T-helper 1 cell treated with Interleukin-12 subunit alpha and Interleukin-12 subunit beta and Interleukin-4 antibody, amounts not matched to agents 30 μg/mL and 1 μg/mL, for 36 hours (primary cell): ENCODE results near the gene TGM5.

ENCODE experiments used
- H3K27ac Mint-ChIP-seq: one replicate; pipeline ENCODE4 v1.8.0; 2021; ENCODE audit warnings: mild to moderate bottlenecking, mixed read lengths
- H3K27me3 Mint-ChIP-seq: one replicate; pipeline ENCODE4 v1.8.0; 2021; ENCODE audit warnings: low read depth, mixed read lengths
- H3K36me3 Mint-ChIP-seq: one replicate; pipeline ENCODE4 v1.8.0; 2021; ENCODE audit warnings: low read depth, mixed read lengths
- H3K4me1 Mint-ChIP-seq: one replicate; pipeline ENCODE4 v1.8.0; 2021; ENCODE audit warnings: low read depth, mixed read lengths
- H3K4me3 Mint-ChIP-seq: one replicate; pipeline ENCODE4 v1.8.0; 2021; ENCODE audit warnings: mild to moderate bottlenecking, moderate library complexity, mixed read lengths
- H3K9me3 Mint-ChIP-seq: one replicate; pipeline ENCODE4 v1.8.0; 2021; ENCODE audit warnings: mixed read lengths

Gene TGM5

DNA sequence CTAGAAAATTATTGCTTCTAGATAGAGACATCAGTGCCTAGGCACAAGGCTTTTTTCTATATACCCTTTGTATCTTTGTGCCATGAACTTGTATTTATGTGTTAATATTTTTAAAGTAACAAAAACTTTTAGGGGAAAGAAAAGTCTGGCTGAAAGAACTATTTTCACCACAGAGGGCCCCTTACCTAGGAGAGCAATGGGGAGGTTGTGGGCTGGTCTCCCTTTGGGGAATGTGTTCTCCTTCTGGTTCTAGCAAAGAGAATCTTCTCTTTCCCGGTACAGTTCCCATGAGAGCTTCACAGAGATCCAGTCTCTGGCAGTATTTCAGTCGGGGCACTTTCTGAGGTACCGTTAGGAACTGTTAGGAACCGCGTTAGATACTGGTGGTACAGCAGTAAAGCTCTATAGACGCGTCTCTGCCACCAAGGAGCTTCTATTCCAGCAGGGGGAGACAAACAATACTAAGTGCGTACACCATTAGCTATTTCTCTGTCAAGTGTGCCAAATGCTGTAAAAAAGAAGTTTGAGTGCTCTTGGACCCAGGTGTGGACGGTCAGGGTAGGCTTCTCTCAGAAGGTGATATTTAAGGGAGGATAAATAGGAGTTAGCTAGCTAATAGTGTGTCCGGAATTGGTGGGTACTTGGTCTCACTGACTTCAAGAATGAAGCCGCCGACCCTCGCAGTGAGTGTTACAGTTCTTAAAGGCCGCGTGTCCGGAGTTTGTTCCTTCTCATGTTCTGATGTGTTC is 41.4 kb downstream of the TGM5 start:
- Mint-ChIP-seq H3K27me3 (peaks cover 24% of the 10 kb centered on the region), H3K9me3 (no peaks in the 10 kb centered on the region), H3K4me3 (no peak overlapping the region), H3K27ac (no peak overlapping the region), H3K4me1 (peaks cover 5% of the 10 kb centered on the region), H3K36me3 (no peaks in the 10 kb centered on the region)

DNA sequence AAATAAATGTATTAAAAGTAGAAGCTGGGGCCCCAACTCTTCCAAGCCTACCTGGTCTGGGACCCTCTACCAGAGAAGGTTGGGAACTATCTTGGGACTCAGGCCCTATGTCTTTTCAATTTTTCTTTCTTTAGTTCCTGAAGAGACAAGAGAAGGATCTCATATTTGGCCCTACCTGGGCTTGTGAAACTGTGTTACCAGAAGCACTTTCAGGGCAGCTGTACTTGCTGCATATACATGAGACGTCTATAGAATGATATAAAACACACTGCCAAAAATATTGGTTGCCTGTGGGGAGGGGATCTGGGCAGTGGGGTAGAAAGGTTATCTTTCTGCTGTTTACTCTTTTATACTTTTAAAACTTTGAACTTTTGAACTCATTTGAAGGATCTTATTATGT is 45.3 kb downstream of the TGM5 start:
- H3K4me3 Mint-ChIP-seq: no peak overlapping the region

DNA sequence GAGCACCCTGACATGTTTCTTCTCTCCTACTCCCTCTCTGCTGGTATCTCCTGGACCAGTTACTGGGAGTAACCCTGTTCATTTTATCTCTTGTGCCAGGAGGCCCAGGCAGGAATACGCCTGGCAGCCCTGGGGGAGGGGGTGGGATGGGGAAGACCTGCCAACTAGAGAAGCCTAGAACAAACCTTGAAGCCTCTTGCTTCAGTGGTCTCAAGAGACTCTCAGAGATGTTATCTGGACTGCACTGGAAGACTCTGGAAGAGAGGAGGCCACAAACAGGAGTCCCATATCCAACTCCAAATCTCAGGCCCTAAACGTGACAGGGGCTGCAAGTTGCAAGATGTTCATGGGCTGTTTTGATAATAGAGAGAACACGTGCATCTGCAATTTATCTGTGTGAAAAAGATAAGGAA is 45.7 kb downstream of the TGM5 start, which contains the start of gene EPB42:
Gene EPB42, minus strand, starts transcription at position 28 of the 413 bp plus-strand sequence. CDS start 193 bp downstream, outside the sequence.
- H3K4me1 Mint-ChIP-seq: peaks cover 5% of the 10 kb centered on the region

More for the DNA sequence above, 45.3 kb downstream of the TGM5 start:
- Mint-ChIP-seq H3K36me3 (no peaks in the 10 kb centered on the region), H3K27ac (no peak overlapping the region), H3K4me1 (peaks cover 5% of the 10 kb centered on the region), H3K27me3 (peaks cover 25% of the 10 kb centered on the region), H3K9me3 (peaks cover 4% of the 10 kb centered on the region)

DNA sequence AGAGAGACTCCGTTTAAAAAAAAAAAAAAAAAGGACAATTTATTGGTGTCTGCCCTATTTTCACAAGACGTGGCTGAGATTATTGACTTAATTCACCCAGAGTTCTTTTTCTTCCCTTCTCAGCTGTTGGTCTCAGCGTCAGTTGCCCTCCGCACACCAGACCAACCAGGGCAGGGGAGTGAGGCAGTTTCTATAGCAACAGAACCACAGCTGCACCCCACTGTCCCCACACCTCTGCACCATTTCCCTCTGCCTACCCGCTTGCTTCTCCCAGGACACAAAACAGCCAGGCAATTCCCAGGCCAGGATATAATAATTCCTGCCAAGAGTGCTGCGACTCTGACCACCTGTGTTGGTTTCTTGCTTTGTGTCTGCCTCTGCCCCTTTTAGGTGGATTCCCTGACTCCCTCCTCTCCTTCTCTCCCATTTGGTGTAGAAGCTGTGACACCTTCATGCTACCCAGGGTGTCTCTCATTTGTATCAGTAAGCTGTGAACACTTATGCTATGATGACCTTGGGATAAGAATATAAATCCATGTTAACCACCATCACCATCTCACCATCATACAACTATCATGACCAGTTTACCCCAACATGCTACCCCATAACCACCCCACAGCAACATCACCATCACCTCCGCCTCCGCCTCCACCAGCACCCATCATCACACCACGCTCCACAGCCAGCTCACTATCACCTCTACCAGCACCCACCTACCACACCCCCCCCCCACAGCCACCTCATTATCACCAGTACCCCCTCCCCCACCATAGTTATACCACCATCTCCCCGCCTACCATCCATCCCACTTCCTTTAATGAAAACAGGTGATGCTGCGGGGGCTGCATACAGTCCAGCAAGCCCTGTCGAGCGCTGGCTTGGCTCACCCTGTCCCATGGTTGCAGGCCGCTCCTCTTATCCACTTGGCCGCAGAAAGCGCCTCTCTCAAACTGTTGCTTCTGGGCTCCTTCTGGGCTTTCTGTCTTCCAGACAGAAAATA is 46.5 kb downstream of the TGM5 start:
- Mint-ChIP-seq H3K27me3 (peaks cover 18% of the 10 kb centered on the region), H3K9me3 (peaks cover 4% of the 10 kb centered on the region), H3K4me1 (no peaks in the 10 kb centered on the region), H3K36me3 (no peaks in the 10 kb centered on the region), H3K4me3 (no peak overlapping the region), H3K27ac (no peak overlapping the region)

More for the DNA sequence above, 45.7 kb downstream of the TGM5 start, which contains the start of gene EPB42:
- H3K4me3 Mint-ChIP-seq: no peak within 1 kb of the TSS
- H3K27ac Mint-ChIP-seq: no peak within 1 kb of the TSS
- peaks cover 25% of the 10 kb centered on the region for H3K27me3 Mint-ChIP-seq
- no peaks in the 10 kb centered on the region for H3K36me3 Mint-ChIP-seq
- H3K9me3 Mint-ChIP-seq: peaks cover 4% of the 10 kb centered on the region

DNA sequence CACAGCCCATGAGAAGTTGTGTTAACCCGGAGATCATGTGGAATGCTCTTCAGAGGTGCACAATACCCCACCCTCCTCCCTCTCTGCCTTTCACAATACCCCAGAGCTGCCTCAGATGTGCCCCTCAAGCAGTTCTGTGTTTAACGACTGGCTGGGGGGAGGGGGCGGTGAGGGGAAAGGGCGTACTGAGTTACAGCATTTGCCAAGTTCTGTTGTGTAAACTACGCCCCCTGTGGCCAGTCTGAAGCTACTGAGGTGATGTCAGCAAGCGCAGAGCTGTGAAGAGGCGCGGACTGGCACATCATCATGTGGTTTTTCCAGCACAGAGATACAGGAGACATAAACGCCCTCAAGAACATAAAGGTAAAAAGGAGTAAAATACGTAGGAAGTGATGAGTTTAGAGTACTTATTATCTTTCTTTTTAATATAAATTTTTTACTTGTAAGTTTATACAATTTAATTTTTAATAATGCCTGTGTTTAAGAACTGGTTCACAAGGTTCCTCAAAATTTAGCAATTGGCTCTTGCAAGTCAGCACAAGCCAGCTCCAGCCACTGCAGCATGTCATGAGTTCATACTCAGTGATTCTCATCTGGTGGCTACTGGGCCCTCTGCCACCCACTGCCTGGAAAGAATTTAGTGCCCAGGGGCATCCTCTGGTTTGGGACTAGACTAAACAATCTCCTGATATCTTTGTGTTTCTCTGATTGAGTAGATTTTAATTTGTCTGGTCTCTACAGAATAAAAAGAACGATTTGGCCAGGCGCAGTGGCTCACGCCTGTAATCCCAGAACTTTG is 47.6 kb downstream of the TGM5 start:
- H3K4me3 Mint-ChIP-seq: no peak overlapping the region
- no peaks in the 10 kb centered on the region for H3K36me3 Mint-ChIP-seq
- H3K27me3 Mint-ChIP-seq: peaks cover 18% of the 10 kb centered on the region
- H3K9me3 Mint-ChIP-seq: peaks cover 4% of the 10 kb centered on the region
- no peak overlapping the region for H3K27ac Mint-ChIP-seq
- no peaks in the 10 kb centered on the region for H3K4me1 Mint-ChIP-seq

DNA sequence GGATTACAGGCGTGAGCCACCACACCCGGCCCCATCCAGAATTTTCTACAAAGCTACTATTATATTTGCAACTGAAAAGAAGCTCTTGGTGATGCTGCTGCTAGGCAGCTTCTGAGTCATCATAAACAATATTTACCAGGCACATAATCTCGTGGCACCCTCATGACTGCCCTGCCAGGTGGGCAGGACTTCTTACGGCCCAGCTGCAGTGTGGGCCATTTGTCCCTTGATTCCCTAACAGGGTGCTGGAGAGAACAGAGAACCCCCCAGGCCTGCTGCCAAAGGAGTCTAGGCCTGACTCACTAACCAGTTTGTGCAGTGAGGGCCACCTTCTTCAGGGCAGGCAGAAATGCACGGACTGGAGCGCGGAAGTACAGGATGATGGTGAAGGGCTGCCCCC is 50.8 kb downstream of the TGM5 start:
- Mint-ChIP-seq H3K4me1 (no peaks in the 10 kb centered on the region), H3K27ac (no peak overlapping the region)

DNA sequence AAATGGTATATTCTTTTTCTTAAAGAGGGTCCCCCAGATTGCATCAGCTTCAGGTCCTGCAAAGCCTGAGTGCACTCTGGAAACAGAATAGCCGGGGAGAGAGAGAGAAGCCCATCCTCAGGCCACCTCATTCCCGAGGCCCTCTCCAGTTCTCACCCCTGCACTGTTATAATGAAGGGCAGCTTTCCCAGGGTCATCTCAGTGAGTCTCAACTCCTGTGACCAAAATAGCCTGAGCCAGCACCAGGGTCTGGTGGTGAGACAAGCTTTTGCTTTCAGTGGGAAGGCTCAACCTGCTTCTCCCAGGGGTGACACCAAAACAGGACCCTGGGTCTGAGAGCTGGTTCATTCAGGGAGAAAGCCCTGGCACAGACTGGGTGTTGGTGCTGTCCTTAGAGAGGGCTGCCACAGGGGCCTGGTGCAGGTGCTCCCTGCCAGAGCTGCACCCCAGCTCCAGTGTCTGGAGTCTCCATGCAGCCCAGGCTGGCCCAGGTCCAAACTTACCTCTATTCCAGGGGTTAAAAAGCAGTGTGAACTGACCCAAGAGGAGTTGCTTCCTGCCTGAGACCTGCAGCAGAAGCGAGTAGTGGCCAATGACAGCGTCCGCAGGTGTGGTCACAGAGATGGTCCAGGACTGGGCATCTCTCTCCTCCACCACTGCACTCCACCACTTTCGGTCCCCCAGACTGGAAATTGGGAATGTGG is 52.0 kb downstream of the TGM5 start:
- no peaks in the 10 kb centered on the region for H3K4me1 Mint-ChIP-seq
- no peak overlapping the region for H3K27ac Mint-ChIP-seq
- peaks cover 7% of the 10 kb centered on the region for H3K27me3 Mint-ChIP-seq
- H3K36me3 Mint-ChIP-seq: no peaks in the 10 kb centered on the region
- peaks cover 4% of the 10 kb centered on the region for H3K9me3 Mint-ChIP-seq
- no peak overlapping the region for H3K4me3 Mint-ChIP-seq

More for the DNA sequence above, 50.8 kb downstream of the TGM5 start:
- Mint-ChIP-seq H3K27me3 (peaks cover 12% of the 10 kb centered on the region), H3K4me3 (no peak overlapping the region), H3K36me3 (no peaks in the 10 kb centered on the region), H3K9me3 (peaks cover 4% of the 10 kb centered on the region)

DNA sequence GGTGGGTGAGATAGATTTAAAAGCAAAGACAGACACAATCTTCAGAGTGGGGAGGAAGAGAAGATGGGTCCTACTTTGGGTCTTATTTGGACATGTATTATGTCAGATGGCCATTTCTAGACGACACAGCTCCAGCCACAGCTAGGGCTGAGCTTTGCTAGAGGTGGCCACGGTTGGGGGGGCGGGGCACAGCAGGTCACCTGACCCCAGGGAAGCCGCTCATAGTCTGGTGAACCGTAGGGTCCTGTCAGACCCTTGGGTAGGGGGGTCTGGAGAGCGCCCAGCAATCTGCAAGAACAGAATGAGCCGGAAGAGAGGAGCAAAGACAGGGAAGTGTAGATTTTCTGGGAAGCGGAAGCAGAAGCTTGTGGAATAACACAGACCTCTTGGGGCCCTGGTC is 52.6 kb downstream of the TGM5 start:
- Mint-ChIP-seq H3K27me3 (peaks cover 7% of the 10 kb centered on the region), H3K36me3 (no peaks in the 10 kb centered on the region), H3K4me1 (no peaks in the 10 kb centered on the region), H3K9me3 (peaks cover 4% of the 10 kb centered on the region), H3K4me3 (no peak overlapping the region), H3K27ac (no peak overlapping the region)

DNA sequence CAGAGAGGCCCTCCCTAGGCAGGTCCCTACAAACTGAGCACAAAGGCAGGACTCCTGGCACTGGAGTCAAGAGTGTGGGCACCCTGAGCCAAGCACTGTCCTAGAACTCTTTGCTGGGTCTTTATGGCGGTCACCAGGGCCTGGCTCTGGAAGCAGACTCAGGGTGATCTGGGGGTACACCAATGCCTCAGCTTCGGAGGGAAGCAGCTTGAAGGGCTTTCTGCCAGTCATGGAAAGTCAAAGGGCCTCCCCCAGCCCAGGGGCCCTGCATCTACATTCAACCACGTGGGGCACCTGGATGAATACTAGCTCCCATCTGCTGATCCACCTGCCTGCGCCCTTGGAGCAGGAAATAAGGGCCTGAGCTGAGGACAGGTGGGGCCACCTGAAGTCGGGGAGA is 53.3 kb downstream of the TGM5 start:
- H3K27ac Mint-ChIP-seq: no peak overlapping the region
- H3K4me3 Mint-ChIP-seq: no peak overlapping the region
- H3K27me3 Mint-ChIP-seq: peaks cover 8% of the 10 kb centered on the region
- H3K36me3 Mint-ChIP-seq: no peaks in the 10 kb centered on the region
- peaks cover 4% of the 10 kb centered on the region for H3K9me3 Mint-ChIP-seq
- H3K4me1 Mint-ChIP-seq: no peaks in the 10 kb centered on the region

DNA sequence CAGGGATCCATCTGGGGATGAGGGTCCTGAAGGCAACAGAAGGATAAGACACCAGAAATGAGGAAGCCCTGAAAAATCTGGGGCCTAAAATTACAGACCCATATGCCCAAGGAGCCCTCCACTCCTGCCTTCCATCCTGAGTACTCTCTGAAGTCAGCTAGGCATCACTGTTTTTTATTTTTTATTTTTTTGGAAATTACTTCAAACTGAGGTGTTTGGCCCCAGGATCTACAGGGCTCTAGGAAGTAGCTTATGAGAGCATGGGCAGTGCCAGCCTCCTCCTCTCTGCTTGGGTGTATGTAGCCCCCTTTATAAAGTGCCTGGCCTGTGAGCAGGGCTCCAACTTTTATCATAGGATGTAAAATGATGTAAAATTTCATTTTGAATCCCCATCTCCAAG is 53.8 kb downstream of the TGM5 start:
- no peak overlapping the region for H3K27ac Mint-ChIP-seq
- no peak overlapping the region for H3K4me3 Mint-ChIP-seq
- peaks cover 7% of the 10 kb centered on the region for H3K27me3 Mint-ChIP-seq
- no peaks in the 10 kb centered on the region for H3K4me1 Mint-ChIP-seq
- H3K36me3 Mint-ChIP-seq: no peaks in the 10 kb centered on the region
- H3K9me3 Mint-ChIP-seq: peaks cover 4% of the 10 kb centered on the region

DNA sequence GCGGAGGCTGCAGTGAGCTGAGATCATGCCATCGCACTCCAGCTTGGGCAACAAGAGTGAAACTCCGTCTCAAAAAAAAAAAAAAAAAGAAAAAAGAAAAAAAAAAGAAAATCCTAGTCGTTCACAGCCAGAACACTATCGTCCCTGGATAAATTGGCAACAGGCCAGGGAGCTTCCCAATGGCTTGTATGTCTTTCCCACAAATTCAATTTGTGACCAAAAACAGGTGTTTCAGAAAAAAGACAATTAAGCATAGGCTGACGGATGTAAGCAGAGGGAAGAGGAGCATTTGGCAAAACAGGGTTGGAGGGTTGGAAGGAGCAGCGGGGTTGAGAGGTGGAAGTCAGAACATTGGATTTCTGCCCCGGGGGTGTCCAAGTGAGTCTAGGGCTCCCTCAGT is 54.4 kb downstream of the TGM5 start:
- no peak overlapping the region for H3K27ac Mint-ChIP-seq
- peaks cover 8% of the 10 kb centered on the region for H3K27me3 Mint-ChIP-seq
- H3K9me3 Mint-ChIP-seq: peaks cover 4% of the 10 kb centered on the region
- no peak overlapping the region for H3K4me3 Mint-ChIP-seq
- H3K4me1 Mint-ChIP-seq: no peaks in the 10 kb centered on the region
- no peaks in the 10 kb centered on the region for H3K36me3 Mint-ChIP-seq

DNA sequence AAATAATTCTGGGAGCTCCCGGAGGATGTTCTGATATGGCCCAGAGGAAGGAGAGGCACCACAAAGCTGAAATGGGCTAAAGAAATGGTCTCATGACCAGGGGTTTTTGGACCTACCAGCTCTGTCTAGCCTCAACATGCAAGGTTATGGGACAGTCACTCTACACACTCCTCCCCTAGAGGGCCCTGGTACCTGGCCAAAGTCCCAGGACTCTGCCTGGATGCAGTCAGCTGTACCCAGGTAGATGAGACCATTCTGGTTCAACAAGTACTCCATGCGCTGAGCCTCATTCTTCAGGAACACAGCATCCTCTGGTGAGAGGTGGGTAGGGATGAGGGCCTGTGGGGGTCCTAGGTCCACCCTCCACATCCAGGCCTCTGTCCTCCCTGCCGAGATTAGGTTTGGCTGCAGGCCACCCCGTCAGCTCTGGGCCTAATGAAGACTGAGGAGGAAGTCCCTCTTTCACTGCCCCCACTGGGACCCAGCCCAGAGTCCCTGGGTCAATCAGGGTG is 55.4 kb downstream of the TGM5 start:
- Mint-ChIP-seq H3K4me3 (no peak overlapping the region), H3K9me3 (no peaks in the 10 kb centered on the region), H3K4me1 (no peaks in the 10 kb centered on the region), H3K36me3 (no peaks in the 10 kb centered on the region), H3K27me3 (peaks cover 8% of the 10 kb centered on the region), H3K27ac (no peak overlapping the region)

DNA sequence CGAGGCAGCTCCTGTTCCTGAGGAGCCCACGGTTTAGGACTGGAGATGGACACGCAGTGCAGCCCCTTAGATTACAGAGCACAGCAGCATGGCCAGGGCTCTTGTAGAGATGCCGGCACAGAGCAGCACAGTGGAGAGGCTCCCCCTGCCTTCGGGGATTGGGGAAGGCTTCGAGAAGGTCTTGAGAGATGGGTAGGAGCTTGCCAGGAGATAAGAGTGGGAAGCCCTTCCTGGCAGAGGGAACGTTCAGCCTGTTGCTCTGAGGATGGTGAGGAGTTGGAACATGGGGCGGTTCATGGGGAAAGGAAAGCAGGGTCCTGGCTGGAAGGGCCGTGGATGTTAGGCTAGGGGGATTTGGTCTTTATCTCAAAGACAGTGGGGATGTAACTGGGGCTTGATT is 55.9 kb downstream of the TGM5 start:
- Mint-ChIP-seq H3K36me3 (no peaks in the 10 kb centered on the region), H3K27ac (no peak overlapping the region), H3K27me3 (peaks cover 8% of the 10 kb centered on the region), H3K4me3 (no peak overlapping the region), H3K4me1 (no peaks in the 10 kb centered on the region), H3K9me3 (no peaks in the 10 kb centered on the region)
